NOMO-1 (cell line): ENCODE data around the gene KIF26A.

ENCODE experiments used
- DNase-seq, 2 experiments: peaks; one replicate each; lab custom pipeline; 2025; ENCODE audit not compliant: unreplicated experiment in 2 of 2; lab: John Stamatoyannopoulos, UW

KIF26A gene

DNA sequence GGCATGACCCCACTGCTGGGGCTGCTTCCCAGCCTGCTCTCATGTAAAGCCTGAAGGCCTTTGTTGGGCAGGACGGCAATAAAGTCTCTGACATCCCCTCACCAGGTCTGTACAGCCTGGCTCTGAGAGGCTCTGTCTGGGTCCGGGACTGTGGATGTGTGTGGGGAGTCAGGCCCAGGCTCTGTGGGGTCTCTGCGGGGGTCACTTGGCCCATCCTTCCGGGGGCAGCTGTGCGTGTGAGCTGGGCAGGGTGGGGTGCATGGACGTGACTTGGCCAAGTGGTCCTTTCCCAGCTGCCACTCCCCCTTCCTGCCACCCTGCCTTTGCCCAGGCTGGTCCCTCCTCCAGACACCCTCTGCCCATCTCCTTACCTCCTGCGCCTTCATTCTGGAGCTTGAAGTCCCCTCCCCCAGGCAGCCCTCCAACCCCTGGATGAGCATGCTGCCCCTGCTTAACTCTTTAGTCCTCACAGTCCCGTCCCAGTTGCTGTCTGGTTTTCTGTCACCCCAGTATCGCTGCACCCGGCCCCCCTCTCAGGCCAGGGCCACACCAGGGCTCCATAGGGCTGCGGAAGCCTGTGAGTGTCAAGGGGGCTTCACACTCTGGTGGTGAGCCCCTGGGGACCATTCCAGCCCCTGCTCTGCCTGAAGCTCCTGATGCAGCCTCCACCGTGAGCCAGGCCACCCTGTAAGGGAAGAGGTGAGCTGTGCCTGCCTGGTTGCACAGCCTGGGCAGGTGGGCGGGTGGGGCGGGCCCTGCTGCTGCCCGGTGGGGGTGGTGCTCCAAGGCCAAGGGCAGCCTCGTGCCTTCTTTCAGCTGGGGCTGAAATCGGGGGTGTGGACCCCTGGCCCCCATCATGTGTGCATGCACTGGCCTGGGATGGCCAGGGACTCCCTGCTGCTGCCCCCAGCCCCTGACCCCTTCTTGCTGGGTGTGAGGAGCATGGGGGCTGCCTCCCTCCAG is 25.5 kb upstream of the KIF26A start:
- DNase-seq: no peak

DNA sequence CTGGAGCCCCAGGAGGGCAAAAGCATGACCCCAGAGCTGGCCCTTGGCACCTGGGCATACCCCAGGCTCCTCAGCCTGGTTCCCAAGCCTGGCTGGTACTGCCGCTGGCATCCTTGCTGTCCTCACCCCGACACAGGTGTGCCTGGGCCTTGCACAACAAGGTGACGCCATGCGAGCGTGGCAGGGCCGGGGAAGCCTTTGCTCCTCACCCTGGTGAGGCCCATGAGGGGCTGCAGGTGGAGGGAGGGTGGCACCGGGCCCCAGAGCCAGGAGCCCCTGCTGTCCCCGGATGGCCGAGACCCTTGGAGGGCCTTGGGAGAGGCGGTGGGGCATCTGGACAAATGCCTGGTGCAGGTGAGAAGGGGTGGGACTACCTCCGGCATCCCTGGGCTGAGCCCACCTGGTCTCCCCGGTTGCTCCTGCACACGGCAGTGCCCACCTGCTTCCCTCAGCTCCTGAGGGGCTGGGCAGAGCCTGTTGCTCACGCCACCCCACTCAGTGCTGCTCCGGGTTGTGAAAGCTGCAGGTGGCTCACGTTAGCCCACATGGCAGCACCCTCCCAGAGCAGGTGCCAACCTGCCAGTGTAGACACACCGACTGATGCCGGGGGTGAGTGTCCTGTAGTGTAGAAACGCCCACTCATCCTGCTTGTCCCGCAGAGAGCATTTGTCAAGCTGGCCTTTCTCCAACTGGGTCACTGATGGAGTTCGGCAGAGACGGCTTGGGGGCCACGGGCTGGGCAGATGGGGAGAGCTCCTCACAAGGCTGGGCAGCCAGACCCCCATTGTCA is 24.6 kb upstream of the KIF26A start:
- no peak for DNase-seq

DNA sequence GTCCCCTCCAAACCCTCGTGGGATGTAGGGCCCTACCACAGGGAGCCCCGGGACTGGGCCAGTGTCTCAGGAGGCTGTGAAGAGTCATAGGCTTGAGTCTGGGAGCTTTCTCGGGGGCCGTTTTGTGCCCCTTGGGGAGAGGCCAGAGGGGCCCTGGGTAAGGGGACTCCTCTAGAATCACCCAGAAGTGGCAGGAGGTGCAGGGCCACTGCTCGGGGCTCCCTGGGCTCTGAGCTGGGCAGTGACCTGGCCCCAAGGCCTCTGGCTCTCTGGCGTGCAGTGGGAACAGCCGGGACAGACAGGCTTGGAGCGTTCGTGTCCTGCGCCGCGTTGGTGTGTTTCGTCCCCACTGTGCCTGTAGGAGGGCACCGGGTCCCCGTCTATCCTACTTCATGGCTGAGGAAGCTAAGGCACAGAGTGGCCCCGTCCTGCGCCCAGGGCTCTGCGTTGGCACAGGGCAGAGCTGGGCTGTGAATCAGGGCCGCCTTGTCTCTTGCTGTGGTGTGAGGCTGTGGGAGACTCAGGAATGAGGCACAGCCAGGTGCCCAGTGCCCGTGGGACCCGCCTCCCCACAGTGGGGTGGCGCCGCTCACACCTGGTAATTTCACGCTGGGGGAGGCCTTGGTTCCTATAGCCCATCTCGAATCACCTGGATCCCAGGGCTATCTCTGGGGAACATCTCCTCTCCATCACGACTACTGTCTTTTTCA is 23.8 kb upstream of the KIF26A start:
- no peak for DNase-seq

DNA sequence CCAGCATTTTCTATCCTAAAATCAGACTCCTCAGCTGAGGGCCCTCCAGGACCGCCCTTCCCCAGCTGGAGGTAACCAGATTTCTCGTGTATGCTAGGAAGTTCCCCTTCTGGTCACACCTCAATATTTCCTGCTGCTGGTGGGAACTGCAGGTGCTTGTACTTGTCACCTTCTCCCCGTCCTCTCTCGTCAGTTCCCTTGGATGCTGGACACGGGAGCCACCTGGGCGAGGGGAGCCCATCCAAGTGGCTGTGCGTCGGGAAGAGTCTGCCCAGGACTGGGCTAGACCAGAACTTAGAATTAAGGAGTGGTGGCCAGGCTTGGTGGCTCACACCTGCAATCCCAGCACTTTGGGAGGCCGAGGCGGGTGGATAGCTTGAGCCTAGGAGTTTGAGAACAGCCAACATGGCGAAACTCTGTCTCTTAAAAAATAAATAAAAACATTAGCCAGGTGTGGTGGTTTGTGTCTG is 23.2 kb upstream of the KIF26A start:
- no peak for DNase-seq

DNA sequence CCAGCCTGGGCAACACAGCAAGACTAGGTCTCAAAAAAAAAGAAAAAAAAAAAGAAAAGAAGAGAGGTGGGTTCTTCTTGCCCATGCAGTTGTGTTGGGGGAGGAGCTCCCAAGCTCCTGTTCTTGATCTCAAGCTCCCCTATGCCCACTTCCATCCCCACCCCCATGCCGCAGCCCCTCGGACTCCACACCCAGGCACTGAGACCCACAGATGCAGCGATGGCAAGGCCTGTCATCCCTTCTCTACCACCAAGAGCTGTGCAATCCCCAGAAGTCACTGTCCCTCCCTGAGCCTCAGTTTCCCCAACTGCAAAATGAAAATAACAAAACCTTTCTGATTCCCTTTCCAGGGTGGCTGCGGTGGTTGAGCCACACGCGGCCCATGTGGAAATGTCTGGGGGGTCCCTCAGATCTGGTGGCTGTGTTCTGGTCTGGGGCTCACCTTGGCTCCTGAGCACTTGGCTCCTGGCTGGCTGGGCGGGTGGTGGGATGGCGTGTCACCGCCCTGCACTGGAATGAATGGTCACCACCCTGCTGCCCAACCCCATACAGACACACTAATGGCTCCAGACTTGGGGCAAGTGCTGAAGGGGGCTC is 22.6 kb upstream of the KIF26A start:
- no peak for DNase-seq

DNA sequence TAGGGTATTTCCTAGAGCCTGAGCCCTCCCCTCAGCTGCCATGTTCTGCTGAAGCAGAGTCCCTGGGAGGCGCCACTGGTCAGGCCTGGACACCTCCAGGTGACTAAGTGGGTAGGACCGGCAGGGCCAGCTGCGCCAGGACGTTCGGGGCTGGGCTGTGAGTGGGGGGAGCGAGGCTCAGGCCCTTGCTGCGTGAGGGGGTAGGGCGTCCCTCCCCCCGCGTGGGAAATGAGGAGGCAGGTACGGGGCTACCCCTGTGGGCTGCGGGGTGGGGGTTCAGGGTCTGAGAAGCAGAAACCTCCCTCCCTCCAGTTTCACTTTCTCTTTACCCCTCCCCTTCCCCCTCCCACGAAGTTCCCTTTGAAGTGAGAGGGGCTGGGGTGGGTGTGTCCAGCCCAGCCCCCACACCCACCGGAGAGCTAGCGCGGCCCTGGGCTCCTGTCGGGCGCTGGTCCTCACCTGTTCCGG is 22.1 kb upstream of the KIF26A start:
- no peak for DNase-seq

DNA sequence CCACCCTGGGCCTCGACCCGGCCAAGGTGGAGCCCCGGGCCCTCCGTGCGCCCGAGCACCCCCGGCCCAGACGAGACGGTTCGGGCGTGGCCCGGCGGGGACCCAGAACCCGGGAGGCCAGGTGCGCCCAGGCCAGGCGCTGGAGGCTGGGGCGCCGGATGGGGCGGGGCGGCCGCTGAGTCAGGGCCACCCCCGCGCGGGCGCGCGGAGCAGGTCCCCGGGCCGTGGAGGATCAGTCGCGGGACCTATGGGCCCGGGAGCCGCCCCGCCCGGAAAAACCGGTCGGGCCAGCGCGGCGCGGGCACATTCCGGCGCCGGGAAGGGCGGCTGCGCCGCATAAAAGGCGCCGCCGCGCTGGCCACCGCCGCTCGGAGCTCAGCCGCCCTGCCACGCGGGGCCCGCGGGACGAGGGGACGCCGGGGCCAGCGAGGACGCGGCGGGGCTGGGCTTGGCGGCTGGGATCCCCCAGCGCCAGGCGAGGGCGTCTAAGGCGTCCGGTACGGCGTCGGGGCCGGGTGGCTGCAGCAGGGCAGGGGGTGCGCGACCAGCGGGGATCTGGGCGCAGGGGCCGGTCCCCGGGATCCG is 21.5 kb upstream of the KIF26A start:
- DNase-seq: no peak

DNA sequence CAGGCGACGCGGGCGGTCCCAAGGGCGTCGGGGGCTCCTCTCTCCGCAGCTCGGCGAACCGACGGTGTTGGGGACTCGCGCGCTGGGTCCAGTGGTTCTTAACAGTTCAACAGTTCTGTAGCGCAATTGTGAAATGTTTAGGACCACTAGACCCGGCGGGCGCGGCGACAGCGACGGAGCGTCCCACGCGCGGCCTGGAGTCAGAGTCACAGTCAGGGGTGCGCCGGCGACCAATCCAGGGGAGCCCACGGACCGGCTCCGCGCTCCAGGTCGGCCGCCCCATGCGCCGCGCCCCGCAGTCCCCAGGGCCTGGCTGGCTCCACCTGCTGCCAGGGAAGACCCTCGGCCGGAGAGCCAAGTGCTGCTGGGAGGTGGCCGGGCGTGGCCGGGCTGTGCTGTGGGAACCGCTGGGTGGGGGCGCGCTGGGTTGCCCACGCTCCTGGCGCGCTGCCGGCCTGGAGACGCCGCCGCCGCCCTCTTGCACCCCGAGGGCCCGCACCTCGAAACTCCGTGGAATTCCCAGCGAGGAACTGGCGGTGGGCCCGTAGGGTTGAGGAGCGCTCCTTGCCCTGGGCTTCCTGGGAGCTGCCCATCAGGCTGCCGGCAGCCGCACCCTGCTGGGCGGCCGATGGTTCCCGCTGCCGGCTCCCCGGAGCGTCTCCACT is 20.9 kb upstream of the KIF26A start:
- no peak for DNase-seq

DNA sequence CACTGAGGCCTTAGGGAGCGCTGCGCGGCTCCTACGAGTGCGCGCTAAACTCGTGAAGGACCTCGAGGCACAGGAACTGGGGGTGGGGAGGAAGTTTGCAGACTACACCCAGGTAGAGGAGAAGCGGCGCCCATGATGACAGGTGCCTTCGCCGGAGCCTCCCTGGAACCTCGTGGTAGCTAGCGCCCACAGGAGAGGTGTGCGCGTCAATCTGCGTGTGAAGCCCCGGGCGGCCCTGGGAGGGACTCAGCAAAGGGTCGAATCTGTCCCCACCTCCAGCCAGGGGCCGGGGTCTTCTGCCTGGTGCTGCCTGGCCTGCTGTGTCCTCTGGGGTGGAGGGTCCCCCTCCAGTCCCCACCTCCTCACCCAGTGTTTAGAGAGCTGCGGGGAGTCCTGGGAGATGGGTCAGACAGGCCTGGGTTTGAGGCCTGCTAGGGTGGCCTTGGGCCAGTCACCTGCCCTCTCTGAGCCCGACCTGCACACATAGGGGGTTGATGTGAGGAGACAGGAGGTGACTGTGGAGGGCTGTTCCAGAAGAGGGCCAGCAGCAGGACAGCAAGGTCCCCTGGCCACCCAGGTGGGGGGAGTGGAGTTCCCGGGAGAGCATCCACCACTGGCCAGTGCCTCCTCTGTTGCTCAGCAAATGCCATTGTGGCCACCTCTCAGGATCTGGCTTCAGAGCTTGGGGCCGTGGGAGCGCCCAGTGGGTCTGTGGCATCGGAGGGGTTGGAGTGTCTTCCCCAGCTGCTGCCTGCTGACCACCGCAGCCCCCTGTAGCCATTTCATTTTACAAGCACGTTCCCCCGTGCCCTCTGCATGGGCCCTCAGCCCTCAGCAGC is 20.2 kb upstream of the KIF26A start:
- no peak for DNase-seq

DNA sequence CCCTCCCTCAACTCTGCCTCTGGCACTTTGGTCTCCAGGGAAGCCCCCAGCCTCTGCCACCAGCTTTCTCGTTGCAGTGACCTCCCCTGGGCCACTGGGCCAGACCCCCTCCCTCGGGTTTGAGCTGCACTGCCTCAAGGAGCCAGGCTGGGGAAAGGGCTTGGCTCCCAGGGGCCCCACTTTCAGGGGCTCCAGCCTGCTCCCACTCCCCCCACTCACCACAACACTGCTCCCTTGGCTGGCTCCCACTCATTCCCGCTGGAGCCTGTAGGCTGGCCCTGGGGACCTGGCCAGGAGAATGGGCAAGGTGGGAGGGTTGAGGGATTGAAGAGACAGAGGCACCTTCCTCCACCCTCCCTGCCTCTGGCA is 19.3 kb upstream of the KIF26A start:
- no peak for DNase-seq

DNA sequence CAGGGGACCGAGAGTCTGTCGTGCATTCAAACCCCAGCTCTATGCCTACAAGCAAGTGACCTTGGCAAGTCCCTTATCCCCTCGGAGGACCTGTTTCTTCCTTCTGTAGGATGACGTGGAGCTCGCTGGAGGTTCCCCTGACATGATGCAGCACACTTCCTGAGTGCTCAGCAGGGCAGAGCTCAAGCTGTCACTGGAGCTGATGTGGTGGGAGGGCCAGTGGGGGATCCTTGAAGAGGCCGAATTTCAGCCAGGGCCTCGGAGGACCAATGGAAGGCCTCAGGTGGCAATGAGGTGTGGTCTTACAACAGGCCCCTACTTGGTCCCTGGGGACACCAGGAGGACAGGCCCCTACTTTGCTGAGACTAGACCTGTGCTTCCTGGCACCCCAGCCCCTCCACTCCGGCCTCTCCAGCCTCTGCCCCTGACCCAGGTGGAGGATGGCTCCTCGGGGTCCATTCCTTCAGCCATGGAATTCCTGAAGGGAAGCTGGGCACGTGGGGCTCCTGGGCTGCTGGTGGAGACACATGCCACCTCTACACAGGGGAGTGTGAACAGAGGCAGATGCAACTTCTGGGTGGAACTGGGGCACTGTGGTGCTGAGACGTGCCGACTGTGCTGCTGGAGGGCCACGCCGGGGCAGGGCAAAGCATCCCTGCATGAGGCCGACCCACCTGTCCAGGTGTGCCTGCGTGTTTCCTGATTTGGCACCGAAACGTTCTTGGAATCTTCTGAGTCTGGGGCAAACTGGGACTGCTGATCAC is 18.7 kb upstream of the KIF26A start:
- no peak for DNase-seq

DNA sequence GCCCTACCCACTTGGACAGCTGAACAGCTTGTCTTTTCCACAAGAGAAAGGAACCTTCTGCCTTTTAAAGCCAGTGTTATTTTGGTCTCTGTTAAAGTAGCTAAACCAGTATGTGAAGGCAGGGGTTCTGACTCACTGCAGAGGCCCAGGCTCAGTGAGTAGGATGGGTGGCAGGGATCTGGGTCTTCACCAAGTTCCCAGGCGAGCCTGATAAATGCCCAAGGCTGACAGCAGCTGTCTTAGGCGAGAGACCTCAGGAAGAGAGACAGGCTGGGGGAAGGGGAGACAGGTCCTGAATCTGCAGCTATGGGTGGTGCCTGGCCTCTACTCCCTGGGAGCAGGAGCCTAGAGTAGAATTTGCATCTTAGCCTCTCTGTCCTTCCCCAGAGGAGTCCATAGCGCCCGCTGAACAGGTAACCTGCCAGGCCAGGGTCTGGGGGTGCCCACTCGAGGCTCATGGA is 18.1 kb upstream of the KIF26A start:
- no peak for DNase-seq

DNA sequence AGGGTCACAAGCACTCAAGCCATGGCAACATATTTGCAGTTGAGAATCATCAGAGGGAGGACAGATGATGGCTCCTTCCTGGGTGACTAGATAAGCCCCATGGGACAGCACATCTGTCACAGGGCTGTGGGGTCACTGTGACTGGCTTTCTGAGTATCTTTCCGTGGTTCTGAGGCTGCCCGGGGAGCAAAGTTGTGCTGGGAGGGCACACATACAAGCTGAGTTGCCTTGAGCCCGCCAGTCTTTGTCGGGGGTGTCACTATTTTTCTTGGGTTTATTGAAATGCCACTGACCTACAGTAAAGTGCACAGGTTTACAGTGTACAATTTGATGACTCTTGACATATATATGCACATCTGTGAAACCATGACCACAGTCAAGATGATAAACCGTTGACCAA is 17.2 kb upstream of the KIF26A start:
- DNase-seq: no peak

DNA sequence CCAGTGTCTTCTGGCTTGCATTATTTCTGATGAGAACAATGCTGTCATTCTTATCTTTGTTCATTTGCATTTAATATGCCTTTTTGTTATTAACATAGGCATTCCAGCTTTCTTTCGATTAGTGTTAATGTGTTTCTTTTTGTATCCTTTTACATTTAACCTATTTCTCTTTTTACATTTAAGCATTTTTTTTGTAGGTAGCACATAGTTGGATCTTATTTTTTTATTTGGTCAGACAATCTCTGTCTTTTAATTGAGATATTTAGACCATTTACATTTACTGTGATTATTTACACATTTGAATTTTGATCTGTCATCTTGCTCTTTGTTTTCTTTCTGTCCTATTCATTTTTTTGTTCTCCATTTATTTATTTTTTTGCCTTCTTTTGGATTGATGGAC is 14.5 kb upstream of the KIF26A start:
- no peak for DNase-seq

DNA sequence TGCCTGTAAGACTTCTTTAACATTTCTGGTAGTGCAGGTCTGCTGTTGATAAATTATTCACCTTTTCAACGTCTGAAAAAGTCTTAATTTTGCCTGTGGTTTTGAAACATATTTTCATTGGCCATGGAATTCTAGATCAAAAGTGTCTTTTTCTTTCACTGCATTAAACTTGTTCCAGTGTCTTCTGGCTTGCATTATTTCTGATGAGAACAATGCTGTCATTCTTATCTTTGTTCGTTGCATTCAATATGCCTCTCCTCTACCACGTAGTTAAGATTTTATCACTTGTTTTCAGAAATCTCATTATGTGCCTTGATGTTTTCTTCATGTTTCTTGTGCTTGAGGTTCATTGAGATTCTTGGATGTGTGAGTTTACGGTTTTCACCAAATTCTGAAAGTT is 13.4 kb upstream of the KIF26A start:
- DNase-seq: no peak

DNA sequence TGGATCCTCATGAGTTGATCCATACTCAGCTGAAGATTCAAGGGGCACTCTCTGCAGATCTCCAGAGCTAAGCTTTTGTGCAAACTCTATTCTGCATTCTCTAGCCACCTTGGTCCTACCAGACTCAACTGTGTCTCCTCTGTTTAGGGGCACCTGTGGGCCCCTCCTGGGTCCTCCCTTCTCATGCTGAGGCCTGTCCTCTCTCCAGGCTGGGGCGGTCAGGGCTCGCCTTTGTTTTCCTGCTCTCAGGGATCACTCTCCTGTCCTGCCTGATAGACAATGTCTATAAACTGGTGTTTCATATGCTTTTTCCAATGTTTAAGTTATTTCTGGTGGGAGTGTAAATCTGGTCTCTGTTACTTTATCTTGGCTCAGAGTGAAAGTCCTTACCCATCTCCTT is 11.6 kb upstream of the KIF26A start:
- no peak for DNase-seq

DNA sequence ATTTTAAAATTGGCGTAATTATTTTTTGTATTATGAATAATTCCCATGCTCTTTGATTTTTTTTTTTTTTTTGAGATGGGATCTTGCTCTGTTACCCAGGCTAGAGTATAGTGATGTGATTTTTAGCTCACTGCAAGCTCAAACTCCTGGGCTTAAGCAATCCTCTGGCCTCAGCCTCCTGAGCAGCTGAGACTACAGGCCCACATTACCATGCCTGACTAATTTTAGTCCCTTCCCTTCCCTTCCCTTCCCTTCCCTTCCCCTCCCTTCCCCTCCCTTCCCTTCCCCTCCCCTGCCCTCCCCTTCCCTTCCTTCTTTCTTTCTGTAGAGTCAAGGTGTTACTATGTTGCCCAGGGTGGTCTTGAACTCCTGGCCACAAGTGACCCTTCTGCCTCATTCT is 9.4 kb upstream of the KIF26A start:
- DNase-seq: no peak

DNA sequence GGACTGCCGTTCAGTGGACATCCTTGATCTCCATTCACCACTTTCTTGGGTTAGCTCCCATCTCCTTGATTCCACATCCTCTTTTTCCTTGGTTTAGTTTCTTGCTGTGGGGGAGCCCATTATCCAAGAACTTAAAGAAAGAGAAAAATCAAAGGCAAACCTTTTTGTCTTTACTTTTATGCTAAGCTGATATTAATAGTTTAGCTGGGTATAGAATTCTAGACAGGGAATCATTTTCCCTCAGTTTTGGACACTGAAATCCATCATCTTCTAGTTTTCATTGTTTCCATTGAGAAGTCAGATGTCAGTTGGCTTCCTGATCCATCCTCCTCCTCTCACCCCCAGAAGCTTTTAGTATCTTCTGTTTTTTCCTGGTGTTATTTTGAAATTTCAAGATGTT is 8.8 kb upstream of the KIF26A start:
- DNase-seq: no peak
